HepG2 (cell line): ENCODE data around the gene ZFP69B. TPM values are rescaled to one million over a fixed set of nuclear protein-coding genes. Genes with fewer than 3 reads are reported as not detected.

Experiments
- CBX5 ChIP-seq: sonication (generic); formaldehyde crosslinking; IDR thresholded peaks from 2 replicates; pipeline ENCODE4 v1.4.0; 2020; ENCODE audit warnings: missing genetic modification reagents, borderline replicate concordance
- DRAP1 ChIP-seq: IDR thresholded peaks from 2 replicates; pipeline ENCODE4 v1.6.1; 2016; ENCODE audit warnings: missing genetic modification reagents, missing compliant biosample characterization
- ELK4 ChIP-seq: sonication (generic); formaldehyde crosslinking; IDR thresholded peaks from 2 replicates; pipeline ENCODE4 v1.9.0; 2021; ENCODE audit warnings: missing genetic modification reagents, borderline replicate concordance
- FOXO4 ChIP-seq: sonication (generic); formaldehyde crosslinking; conservative IDR thresholded peaks from 2 replicates; pipeline ENCODE4 v1.8.1; 2023; ENCODE audit warnings: missing genetic modification reagents
- GMEB1 ChIP-seq: sonication (generic); formaldehyde crosslinking; IDR thresholded peaks from 2 replicates; pipeline ENCODE4 v1.5.1; 2020; ENCODE audit warnings: missing genetic modification reagents, mild to moderate bottlenecking, borderline replicate concordance
- NFIB ChIP-seq: sonication (generic); formaldehyde crosslinking; IDR thresholded peaks from 2 replicates; pipeline ENCODE4 v1.9.0; 2021; ENCODE audit warnings: missing genetic modification reagents, mild to moderate bottlenecking, borderline replicate concordance
- PATZ1 ChIP-seq: sonication (generic); formaldehyde crosslinking; IDR thresholded peaks from 2 replicates; pipeline ENCODE4 v1.4.0; 2020; ENCODE audit warnings: missing genetic modification reagents
- PHF8 ChIP-seq: sonication (generic); formaldehyde crosslinking; IDR thresholded peaks from 2 replicates; pipeline ENCODE4 v1.5.0; 2020; ENCODE audit warnings: missing genetic modification reagents
- REL ChIP-seq: sonication (generic); formaldehyde crosslinking; conservative IDR thresholded peaks from 2 replicates; pipeline ENCODE4 v1.8.0; 2022; ENCODE audit warnings: mild to moderate bottlenecking, missing genetic modification reagents, moderate library complexity
- U2AF2 ChIP-seq: fragments of 200-400 bp; formaldehyde crosslinking; IDR thresholded peaks from 2 replicates; pipeline ENCODE4 v1.6.1; 2017; ENCODE audit warnings: low read depth, mild to moderate bottlenecking, low read length
- ZBTB20 ChIP-seq: sonication (generic); formaldehyde crosslinking; IDR thresholded peaks from 2 replicates; pipeline ENCODE4 v1.8.1; 2023; ENCODE audit warnings: missing genetic modification reagents, low read depth, mild to moderate bottlenecking, borderline replicate concordance
- ZBTB21 ChIP-seq: sonication (generic); formaldehyde crosslinking; IDR thresholded peaks from 2 replicates; pipeline ENCODE4 v1.4.0; 2020; ENCODE audit warnings: missing genetic modification reagents
- ZNF3 ChIP-seq: IDR thresholded peaks from 2 replicates; pipeline ENCODE4 v1.7.0; 2017; ENCODE audit warnings: inconsistent platforms
- ZNF354B ChIP-seq: sonication (generic); formaldehyde crosslinking; IDR thresholded peaks from 2 replicates; pipeline ENCODE4 v1.8.0; 2022; ENCODE audit warnings: mild to moderate bottlenecking, missing genetic modification reagents
- ZNF562 ChIP-seq: sonication (generic); formaldehyde crosslinking; IDR thresholded peaks from 2 replicates; pipeline ENCODE4 v1.8.0; 2022; ENCODE audit warnings: missing genetic modification reagents, borderline replicate concordance
- ZNF605 ChIP-seq: sonication (generic); formaldehyde crosslinking; IDR thresholded peaks from 2 replicates; pipeline ENCODE4 v1.8.0; 2022; ENCODE audit warnings: mild to moderate bottlenecking, missing genetic modification reagents
- ZNF672 ChIP-seq: sonication (generic); formaldehyde crosslinking; IDR thresholded peaks from 2 replicates; pipeline ENCODE4 v1.8.1; 2022; ENCODE audit warnings: missing genetic modification reagents
- ZNF761 ChIP-seq: sonication (generic); formaldehyde crosslinking; conservative IDR thresholded peaks from 2 replicates; pipeline ENCODE4 v1.4.0; 2020; ENCODE audit warnings: mild to moderate bottlenecking, missing genetic modification reagents
- ZNF777 ChIP-seq: sonication (generic); formaldehyde crosslinking; IDR thresholded peaks from 2 replicates; pipeline ENCODE4 v1.4.0; 2020; ENCODE audit warnings: missing genetic modification reagents
- ZNF781 ChIP-seq: sonication (generic); formaldehyde crosslinking; IDR thresholded peaks from 2 replicates; pipeline ENCODE4 v1.5.1; 2020; ENCODE audit warnings: borderline replicate concordance, mild to moderate bottlenecking, missing genetic modification reagents; ENCODE audit errors: not compliant biosample characterization
- ZNF782 ChIP-seq: sonication (generic); formaldehyde crosslinking; IDR thresholded peaks from 2 replicates; pipeline ENCODE4 v1.4.0; 2020; ENCODE audit warnings: missing genetic modification reagents, mild to moderate bottlenecking, borderline replicate concordance
- polyA plus RNA-seq, 8 experiments: library from polyadenylated mRNA; depleted of rRNA in 3 of 8; stranded (reverse) in 7 of 8; unstranded in 1 of 8; fragments of >200 nt; fragmentation: Illumina TruSeq in 4 of 8; extraction: Trizol in 4 of 8; gene quantifications; 2 replicates each; pipeline versions ENCODE4 v1.2.1 to v1.2.3, GENCODE V29; 2011 to 2016; ENCODE audit warnings: low read depth in 4 of 8, missing spikeins in 1 of 8, mixed read lengths in 1 of 8; ENCODE audit not compliant: insufficient read depth in 1 of 8
- total RNA-seq, 5 experiments: library from RNA; depleted of rRNA; stranded (reverse); fragments of >200 nt; fragmentation: Illumina TruSeq; extraction: Trizol; gene quantifications; 2 replicates each; pipeline ENCODE4 v1.2.3, GENCODE V29; 2016; ENCODE audit warnings: low read depth in 1 of 5

ZFP69B gene
- total and polyA plus RNA-seq, 2 of the 13 experiments (the other 11 are each of a cell fraction or from before 2014, with no cell fraction given) = 4.6 to 7.7 TPM

GRCh38 chr1:40508375-40509341 lies 58.4 kb downstream of the ZFP69B start, which contains the start of gene EXO5 (continued):
- TF ChIP-seq REL (CRISPR knock-in tag) (no peak; the same call in 1 of the 2 replicates), ZNF782 (peak; percentile 92; the same call in 1 of the 2 replicates), ZNF354B (0 out of 2 replicates have a peak, but pooled peaks have one; percentile 61), ZNF605 (CRISPR knock-in tag) (peak; percentile 85), PATZ1 (peak; percentile 39), ZNF672 (no peak), NFIB (CRISPR knock-in tag) (no peak), ZNF562 (CRISPR knock-in tag) (no peak), ZNF3 (CRISPR knock-in tag) (no peak), ZBTB21 (CRISPR knock-in tag) (no peak), ELK4 (CRISPR knock-in tag) (peak; percentile 49; the same call in 1 of the 2 replicates), ZNF777 (CRISPR knock-in tag) (peak; percentile 67; the same call in 1 of the 2 replicates), DRAP1 (CRISPR knock-in tag) (peak; percentile 85), FOXO4 (CRISPR knock-in tag) (peak; percentile 98), ZNF761 (CRISPR knock-in tag) (peak; percentile 57; the same call in 1 of the 2 replicates), ZBTB20 (peak; percentile 53; the same call in 1 of the 2 replicates), ZNF781 (no peak), GMEB1 (CRISPR knock-in tag) (peak; percentile 65; the same call in 1 of the 2 replicates), U2AF2 (no peak), CBX5 (peak; percentile 66; the same call in 1 of the 2 replicates), PHF8 (CRISPR knock-in tag) (peak; percentile 92)
